GM21825 (cell line): ENCODE measurements around the gene KRT82.
"Not testable (repeated sequence)": the region's sequence is repeated elsewhere in the genome, so short reads cannot be mapped to it uniquely, and the experiment has no call there.

Source experiments
- ATAC-seq: cut with Tn5 transposase; IDR thresholded peaks from one replicate; pipeline ENCODE4 v1.9.1; 2021; ENCODE audit warnings: mild to moderate bottlenecking, moderate library complexity; ENCODE audit not compliant: unreplicated experiment

Gene KRT82

GRCh38 chr12:52405922-52406385, at the start of gene KRT82:
Gene KRT82, minus strand, starts transcription at chr12:52406335. Its CDS starts 58 bp downstream, at chr12:52406277.
- no peak for ATAC-seq

GRCh38 chr12:52455821-52456220, 49.7 kb upstream of the KRT82 start:
- no peak for ATAC-seq

DNA sequence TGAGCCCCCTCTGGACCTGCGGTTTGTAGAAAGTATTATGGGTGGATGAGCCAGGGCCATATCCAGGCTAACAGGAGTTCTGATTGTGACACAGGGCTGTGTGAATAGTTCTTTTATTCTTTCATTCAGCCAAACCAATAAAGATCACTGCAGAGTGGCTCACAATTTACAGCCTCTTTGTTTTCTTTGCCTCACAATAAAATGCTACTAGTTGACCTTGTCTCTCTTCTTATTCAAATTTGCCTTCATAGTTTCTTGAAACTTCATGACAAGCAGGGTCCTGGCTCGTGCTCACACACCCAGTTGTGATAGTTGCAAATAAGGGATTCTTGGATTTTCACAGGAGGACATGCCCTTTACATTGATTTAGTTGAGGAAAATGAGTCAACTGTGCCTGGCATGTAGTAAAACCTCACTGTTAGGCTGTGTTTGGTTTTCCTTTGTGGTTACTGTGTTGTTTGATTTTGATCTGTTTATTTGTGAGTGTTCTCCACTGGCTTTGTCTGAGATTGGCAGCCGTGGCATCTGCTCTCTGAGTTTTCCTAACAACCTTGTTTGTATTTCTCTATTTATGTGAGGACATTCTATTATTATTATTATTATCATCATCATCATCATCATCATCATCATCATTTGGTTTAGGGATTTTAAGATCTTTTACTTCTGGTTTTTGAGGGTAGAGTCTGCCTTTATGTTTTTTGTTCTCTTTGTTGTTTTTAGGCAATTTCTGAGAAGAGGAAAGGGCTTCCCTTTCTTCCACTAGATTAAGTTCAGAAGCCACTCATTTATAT, 48.5 kb upstream of the KRT82 start:
- ATAC-seq, result no peak

GRCh38 chr12:52452101-52452500, 46.0 kb upstream of the KRT82 start, which contains the start of gene KRT6B:
Gene KRT6B, minus strand, starts transcription at chr12:52452146. Its CDS starts 68 bp downstream, at chr12:52452078.
- ATAC-seq, result no peak

DNA sequence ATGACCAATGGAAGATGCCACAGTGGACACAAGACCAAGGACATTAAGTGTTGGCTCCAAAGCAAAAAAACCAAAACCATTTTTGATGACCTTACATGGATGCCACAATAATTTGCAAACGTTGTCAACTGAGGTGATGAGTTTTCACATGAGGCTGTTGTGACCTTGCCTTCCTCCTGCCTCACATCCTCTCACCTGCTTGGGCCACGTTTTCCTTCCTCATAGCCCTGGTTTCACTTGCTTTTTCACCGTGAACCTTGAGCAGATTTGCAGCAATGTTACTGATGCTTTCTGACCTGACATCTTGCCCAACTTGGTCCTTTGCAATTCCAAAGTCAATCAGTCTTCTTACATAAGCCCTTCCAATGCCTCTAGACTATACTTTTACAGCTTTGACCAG, 42.1 kb upstream of the KRT82 start:
- no peak for ATAC-seq

DNA sequence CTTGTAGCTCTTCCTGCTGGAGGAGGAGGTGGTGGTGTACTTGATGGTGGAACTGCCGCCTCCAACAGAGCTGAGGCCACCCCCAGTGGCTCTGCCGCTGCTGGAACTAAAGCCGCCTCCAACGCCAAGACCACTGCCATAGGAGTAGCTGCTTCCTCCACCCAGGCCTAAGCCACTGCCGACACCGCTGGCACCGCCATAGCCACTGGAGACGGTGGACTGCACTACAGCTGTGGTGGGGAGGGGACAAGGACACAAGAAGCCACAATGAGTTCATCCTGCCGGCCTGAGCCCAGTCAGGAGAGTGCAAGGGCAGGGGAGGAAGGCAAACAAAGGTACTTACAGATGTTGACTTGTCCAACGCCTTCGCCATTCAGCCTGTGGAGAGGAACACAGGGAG, 41.1 kb upstream of the KRT82 start:
- ATAC-seq, result not testable (repeated sequence)

GRCh38 chr12:52446367-52447045, 40.4 kb upstream of the KRT82 start:
- no peak for ATAC-seq

DNA sequence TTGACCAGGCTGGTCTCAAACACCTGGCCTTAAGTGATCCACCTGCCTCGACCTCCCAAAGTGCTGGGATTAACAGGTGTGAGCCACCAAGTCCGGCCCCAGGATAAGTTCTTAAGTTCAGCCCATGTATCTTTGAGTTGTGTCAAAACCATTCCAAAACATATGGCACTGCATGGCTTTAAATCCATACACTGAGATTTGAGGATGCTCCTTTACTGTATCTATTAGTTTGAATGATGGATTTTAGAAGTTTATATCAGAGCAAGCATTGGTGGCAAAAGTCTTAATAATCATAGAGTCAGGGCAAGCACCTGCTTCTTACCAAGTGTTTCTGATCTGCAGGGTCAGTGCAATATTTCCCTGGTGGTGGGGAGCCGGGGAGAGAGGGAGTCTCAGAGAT, 39.7 kb upstream of the KRT82 start:
- ATAC-seq, result no peak

- ATAC-seq, result no peak
These were observed 38.8 kb upstream of the KRT82 start for GRCh38 chr12:52444647-52445595.

- no peak for ATAC-seq
These were observed 37.8 kb upstream of the KRT82 start for GRCh38 chr12:52443966-52444365.

GRCh38 chr12:52442600-52443061, 36.5 kb upstream of the KRT82 start:
- ATAC-seq, result no peak

DNA sequence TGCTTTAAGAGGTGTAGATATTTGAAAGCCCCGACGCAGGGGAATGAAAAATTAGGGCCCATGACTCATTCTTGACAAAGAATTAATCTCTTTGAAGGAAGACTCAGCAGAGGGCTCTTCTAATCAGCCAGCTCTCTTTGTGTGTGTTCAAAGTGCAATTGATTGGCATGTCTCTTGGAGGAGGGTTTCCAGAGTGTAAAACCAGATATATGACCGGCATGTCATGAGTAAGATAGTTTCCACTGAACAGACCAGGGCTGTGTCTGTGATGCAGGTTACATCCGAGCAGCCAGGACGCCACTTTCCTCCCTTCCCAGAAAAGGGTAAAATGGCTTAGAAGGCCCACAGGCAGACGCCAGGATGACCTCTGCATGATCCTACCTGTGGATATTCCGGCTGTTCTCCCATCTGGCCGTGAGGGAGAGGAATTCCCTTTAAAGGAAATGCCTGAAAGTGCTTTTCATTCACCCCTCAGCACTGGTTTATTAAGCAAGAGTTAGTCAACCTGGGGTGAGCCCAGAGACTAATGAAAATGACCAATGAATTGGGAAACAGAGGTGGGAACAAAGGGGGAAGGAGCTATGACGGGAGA, 35.3 kb upstream of the KRT82 start:
- ATAC-seq, result no peak

DNA sequence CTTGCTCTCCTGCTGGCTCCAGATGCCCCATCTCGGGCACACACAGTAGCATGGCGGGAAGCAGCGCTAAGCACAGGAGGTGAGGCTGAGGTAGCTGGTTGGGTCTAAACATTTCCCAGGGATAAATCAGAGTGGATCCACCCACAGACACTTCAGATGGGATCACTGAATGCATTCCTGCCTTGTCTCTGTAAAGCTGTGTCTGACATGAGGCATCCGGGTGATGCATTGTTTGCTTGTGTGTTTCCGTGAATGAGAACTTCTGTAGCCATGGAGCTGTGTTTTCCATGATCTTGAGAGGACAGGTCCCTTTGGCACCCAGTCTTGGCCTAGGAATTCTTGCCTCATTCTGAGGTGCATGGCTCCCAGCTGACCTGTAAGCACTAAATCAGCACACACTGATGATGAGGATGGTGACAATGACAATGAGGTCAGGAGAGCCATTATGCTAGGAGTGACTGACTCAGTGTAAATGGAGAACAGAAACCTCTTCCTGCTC, 34.7 kb upstream of the KRT82 start:
- ATAC-seq, result no peak

DNA sequence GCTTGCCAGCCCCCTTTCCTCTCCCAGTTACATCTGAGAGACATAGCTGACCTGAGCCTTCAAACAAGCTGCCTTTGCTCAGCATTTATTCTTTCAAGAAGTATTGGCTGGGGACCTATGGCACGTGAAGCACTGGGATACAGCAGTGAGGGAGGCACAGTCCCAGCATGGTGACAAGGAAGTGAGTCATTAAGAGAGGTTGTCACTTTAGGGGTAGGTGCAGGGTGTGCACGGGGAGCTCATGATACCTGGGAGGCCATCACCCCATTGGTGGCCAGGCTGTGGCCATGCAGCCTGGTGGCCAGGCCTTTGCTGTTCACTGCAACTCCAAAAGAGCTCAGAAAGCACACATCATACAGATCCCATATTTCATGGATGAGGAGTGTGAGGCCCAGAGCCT, 33.7 kb upstream of the KRT82 start:
- no peak for ATAC-seq

DNA sequence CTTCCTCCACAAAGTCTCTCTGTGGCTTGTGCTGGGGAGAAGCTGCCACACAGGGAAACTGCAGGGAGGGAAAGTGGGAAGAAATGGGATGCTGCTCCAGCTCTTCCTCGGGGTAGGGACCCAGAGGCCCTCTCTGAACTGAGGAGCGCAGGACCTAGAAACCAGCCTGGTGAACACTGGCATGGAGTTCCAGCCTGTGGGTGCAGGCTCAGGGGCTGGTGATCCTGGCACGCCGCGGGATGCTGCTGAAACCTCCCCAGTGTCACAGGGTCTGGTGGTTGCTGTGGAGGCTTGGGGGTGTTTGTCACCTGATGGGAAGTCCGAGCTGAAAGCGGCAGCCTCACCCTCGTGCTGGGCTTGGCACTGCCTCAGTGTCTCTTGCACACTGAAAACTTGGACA, 33.3 kb upstream of the KRT82 start:
- no peak for ATAC-seq

DNA sequence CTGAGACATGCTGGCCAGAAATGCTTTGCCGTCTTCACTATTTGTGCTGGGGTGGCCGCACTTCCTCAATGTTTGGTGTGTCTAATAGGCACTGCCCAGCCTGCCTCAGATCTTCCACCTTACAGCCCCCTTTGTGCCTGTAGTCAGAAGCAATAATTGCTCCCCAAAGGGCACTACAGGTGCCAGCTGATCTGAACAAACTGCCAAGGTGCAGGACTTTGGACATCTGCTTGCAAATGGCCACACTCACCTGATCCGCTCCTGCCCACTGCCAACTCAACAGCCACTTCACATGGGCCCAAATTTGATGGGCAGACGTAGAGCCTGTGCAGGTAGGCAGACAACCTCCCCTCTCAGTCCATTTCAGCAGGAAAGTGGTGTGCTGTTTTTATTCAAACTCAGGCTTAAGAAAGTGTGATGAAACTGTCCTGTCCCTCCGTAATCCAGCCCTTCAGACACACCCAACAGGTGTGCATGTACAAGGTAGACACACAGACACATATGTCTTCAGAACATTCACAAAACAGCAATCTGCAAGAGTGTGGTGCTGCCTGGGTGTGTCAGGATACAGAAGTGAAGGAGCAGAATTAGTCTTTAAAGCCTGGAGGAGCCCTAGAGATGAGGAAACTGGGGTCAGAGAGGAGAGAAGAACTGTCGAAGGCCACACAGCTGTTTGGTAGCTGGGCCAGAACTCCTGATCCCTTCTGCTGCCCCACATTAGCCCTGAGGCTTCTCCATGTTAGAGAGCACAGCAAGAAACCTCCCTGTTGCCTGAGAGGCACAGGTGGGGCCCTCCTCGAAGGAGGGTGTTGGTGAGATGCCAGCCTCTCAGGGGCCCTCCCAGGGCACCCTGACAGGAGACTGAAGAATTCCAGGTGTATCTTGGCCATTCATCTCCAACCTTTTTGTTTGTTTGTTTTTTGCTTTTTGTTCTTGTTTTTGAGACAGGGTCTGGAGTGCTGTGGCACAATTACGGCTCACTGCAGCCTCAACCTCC, 32.5 kb upstream of the KRT82 start:
- ATAC-seq, result no peak

DNA sequence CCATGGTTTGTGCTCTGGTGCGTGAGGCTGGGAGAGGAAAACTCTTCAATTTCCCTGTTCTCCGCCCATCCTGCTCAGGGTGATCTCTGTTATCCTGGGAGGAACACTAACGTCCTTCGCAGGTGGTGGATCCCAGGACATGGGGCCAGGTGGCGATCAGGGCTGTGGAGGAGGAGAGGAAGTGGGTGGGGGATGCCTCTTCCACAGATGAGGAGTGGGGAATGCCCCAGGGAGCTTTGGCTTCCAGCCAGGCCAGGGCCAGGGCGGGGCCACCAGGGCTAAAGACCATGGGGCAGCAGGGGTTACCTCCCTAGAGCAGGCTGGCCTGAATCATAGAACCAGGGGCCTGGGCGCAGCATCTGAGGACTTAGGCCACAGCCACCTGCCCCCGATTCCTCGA, 31.4 kb upstream of the KRT82 start:
- no peak for ATAC-seq

- no peak for ATAC-seq
These were observed 30.8 kb upstream of the KRT82 start for GRCh38 chr12:52436828-52437474.
